Activated gamma-delta T cell treated with anti-CD3 and anti-CD28 coated beads, Interleukin-2, amount 50 U/mL, for 16 hours (primary cell): ENCODE results near the gene VAT1L.

ENCODE experiments used
- DNase-seq: peaks from one replicate; pipeline ENCODE4 v3.0.0-alpha.2; 2020; ENCODE audit warnings: low read depth

The VAT1L gene

GRCh38 chr16:77993111-77993985 is 205.0 kb downstream of the VAT1L start:
- no peak for DNase-seq

GRCh38 chr16:77995843-77996455 is 207.6 kb downstream of the VAT1L start:
- no peak for DNase-seq

- no peak for DNase-seq
Observed at GRCh38 chr16:77998350-77999023, 210.1 kb downstream of the VAT1L start.

GRCh38 chr16:78001451-78002025 is 213.2 kb downstream of the VAT1L start:
- no peak for DNase-seq

GRCh38 chr16:78002915-78003538 is 214.7 kb downstream of the VAT1L start:
- peak; percentile 12 for DNase-seq

GRCh38 chr16:78004517-78004916 is 216.2 kb downstream of the VAT1L start:
- DNase-seq, result no peak

GRCh38 chr16:78005881-78006280 is 217.5 kb downstream of the VAT1L start:
- no peak for DNase-seq

- no peak for DNase-seq
Observed at GRCh38 chr16:78007121-78007520, 218.8 kb downstream of the VAT1L start.

GRCh38 chr16:78022347-78023060 is 234.1 kb downstream of the VAT1L start, which contains the start of gene CLEC3A:
Gene CLEC3A (plus strand): TSS chr16:78022548. CDS start chr16:78022627, 79 bp downstream.
- no peak for DNase-seq

- no peak for DNase-seq
Observed at GRCh38 chr16:78024159-78024558, 235.8 kb downstream of the VAT1L start.

- no peak for DNase-seq
Observed at GRCh38 chr16:78025631-78026030, 237.3 kb downstream of the VAT1L start.

- no peak for DNase-seq
Observed at GRCh38 chr16:78028018-78028417, 239.7 kb downstream of the VAT1L start.
